ENCODE data around the gene ZFP42.

ZFP42 gene

DNA sequence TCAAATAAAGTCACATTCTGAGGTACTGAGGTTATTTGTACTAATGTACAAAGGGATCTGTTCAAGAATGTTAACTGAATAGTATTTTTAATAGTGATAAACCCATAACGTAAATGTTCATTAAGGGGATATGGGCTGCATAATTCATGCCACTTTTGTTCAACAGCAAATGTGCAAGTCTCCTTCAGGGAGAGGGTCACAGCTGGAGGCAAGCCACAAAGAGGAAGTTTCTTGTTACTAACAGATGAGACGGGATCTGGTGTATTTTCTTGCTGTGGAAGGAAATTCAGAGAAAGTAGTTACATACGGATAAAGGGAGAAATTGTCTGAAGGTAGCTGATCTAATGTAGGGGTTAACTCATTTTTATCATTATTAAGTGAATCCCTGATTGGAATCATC lies 10.0 kb downstream of the ZFP42 start:
- H3K4me1 ChIP-seq (ENCODE audit: insufficient read depth, low read length) = no peaks in the 10 kb centered on the region
- H3K27me3 ChIP-seq (ENCODE audit: insufficient read depth, low read length, poor library complexity) = no peaks in the 10 kb centered on the region
- H3K79me2 ChIP-seq (ENCODE audit: insufficient read depth, low read length) = no peaks in the 10 kb centered on the region
- no peaks in the 10 kb centered on the region for H3K36me3 ChIP-seq (ENCODE audit: insufficient read depth, low read length)
- H3K27ac ChIP-seq (ENCODE audit: low read length) = no peak overlapping the region
- no peak overlapping the region for H3K4me3 ChIP-seq (ENCODE audit: low read depth in 1 of 2, low read length in 2 of 2)
- no peaks in the 10 kb centered on the region for H4K20me1 ChIP-seq (ENCODE audit: insufficient read depth, low read length)
- no peak overlapping the region for H3K9ac ChIP-seq (ENCODE audit: low read depth, low read length)
- DNase-seq (no peak), ATAC-seq (ENCODE audit: insufficient read depth, low read depth) (no peak)
- no peak overlapping the region for H2AFZ ChIP-seq (ENCODE audit: low read depth, low read length)
- H3K4me2 ChIP-seq (ENCODE audit: insufficient read depth, low read length) = no peak overlapping the region
- H3K9me3 ChIP-seq (ENCODE audit: insufficient read depth, low read length, severe bottlenecking) = no peaks in the 10 kb centered on the region
- no peak for TF ChIP-seq EZH2 (IDR thresholded peaks at IDR 0.05; ENCODE audit: borderline replicate concordance, low read depth, low read length, severe bottlenecking)
- TF ChIP-seq, protein P1, sequence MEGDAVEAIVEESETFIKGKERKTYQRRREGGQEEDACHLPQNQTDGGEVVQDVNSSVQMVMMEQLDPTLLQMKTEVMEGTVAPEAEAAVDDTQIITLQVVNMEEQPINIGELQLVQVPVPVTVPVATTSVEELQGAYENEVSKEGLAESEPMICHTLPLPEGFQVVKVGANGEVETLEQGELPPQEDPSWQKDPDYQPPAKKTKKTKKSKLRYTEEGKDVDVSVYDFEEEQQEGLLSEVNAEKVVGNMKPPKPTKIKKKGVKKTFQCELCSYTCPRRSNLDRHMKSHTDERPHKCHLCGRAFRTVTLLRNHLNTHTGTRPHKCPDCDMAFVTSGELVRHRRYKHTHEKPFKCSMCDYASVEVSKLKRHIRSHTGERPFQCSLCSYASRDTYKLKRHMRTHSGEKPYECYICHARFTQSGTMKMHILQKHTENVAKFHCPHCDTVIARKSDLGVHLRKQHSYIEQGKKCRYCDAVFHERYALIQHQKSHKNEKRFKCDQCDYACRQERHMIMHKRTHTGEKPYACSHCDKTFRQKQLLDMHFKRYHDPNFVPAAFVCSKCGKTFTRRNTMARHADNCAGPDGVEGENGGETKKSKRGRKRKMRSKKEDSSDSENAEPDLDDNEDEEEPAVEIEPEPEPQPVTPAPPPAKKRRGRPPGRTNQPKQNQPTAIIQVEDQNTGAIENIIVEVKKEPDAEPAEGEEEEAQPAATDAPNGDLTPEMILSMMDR (IDR thresholded peaks at IDR 0.05; ENCODE audit: borderline replicate concordance, extremely low read depth, low read length, poor library complexity, severe bottlenecking) = no peak

GRCh38 chr4:188006285-188006848 lies 10.8 kb downstream of the ZFP42 start:
- DNase-seq = no peak
- Histone ChIP-seq H3K36me3 (ENCODE audit: insufficient read depth, low read length) (no peaks in the 10 kb centered on the region), H3K27ac (ENCODE audit: low read length) (no peak overlapping the region), H3K4me1 (ENCODE audit: insufficient read depth, low read length) (no peaks in the 10 kb centered on the region), H3K4me2 (ENCODE audit: insufficient read depth, low read length) (no peak overlapping the region), H3K79me2 (ENCODE audit: insufficient read depth, low read length) (no peaks in the 10 kb centered on the region), H3K27me3 (ENCODE audit: insufficient read depth, low read length, poor library complexity) (no peaks in the 10 kb centered on the region), H4K20me1 (ENCODE audit: insufficient read depth, low read length) (no peaks in the 10 kb centered on the region), H3K4me3 (ENCODE audit: low read depth in 1 of 2, low read length in 2 of 2) (no peak overlapping the region), H3K9me3 (ENCODE audit: insufficient read depth, low read length, severe bottlenecking) (peaks cover 3% of the 10 kb centered on the region), H2AFZ (ENCODE audit: low read depth, low read length) (no peak overlapping the region), H3K9ac (ENCODE audit: low read depth, low read length) (no peak overlapping the region)
- no peak for ATAC-seq (ENCODE audit: insufficient read depth, low read depth)
- no peak for TF ChIP-seq EZH2 (IDR thresholded peaks at IDR 0.05; ENCODE audit: borderline replicate concordance, low read depth, low read length, severe bottlenecking)
- TF ChIP-seq, protein P1 (IDR thresholded peaks at IDR 0.05; ENCODE audit: borderline replicate concordance, extremely low read depth, low read length, poor library complexity, severe bottlenecking) = no peak

DNA sequence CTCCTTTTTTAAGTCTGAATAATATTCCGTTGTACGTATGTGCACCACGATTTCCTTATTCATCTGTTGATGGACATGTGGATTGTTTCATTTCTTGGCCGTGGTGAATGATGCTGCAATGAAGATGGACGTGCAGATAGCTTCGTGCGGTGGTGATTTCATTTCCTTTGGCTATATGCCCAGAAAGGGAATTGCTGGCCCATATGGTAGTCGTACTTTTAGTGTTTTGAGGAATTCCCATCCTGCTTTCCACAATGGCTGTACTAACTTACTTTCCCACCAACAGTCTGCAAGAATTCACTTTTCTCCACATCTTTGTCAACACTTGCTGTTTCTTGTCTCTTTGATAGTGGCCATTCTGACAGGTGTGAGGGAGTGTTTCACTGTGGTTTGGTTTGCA lies 12.8 kb downstream of the ZFP42 start:
- H3K9ac ChIP-seq (ENCODE audit: low read depth, low read length) = no peak overlapping the region
- H3K9me3 ChIP-seq (ENCODE audit: insufficient read depth, low read length, severe bottlenecking) = peaks cover 3% of the 10 kb centered on the region
- no peak overlapping the region for H3K27ac ChIP-seq (ENCODE audit: low read length)
- ATAC-seq (ENCODE audit: insufficient read depth, low read depth) = no peak
- H3K4me1 ChIP-seq (ENCODE audit: insufficient read depth, low read length) = no peaks in the 10 kb centered on the region
- no peak overlapping the region for H3K4me2 ChIP-seq (ENCODE audit: insufficient read depth, low read length)
- no peaks in the 10 kb centered on the region for H3K27me3 ChIP-seq (ENCODE audit: insufficient read depth, low read length, poor library complexity)
- H3K36me3 ChIP-seq (ENCODE audit: insufficient read depth, low read length) = no peaks in the 10 kb centered on the region
- TF ChIP-seq, protein P1 (IDR thresholded peaks at IDR 0.05; ENCODE audit: borderline replicate concordance, extremely low read depth, low read length, poor library complexity, severe bottlenecking) = no peak
- TF ChIP-seq EZH2 (IDR thresholded peaks at IDR 0.05; ENCODE audit: borderline replicate concordance, low read depth, low read length, severe bottlenecking) = no peak
- H2AFZ ChIP-seq (ENCODE audit: low read depth, low read length) = no peak overlapping the region
- no peaks in the 10 kb centered on the region for H4K20me1 ChIP-seq (ENCODE audit: insufficient read depth, low read length)
- no peak overlapping the region for H3K4me3 ChIP-seq (ENCODE audit: low read depth in 1 of 2, low read length in 2 of 2)
- DNase-seq = no peak
- H3K79me2 ChIP-seq (ENCODE audit: insufficient read depth, low read length) = no peaks in the 10 kb centered on the region
